Fibroblast of the aortic adventitia (primary cell): Measurements from ENCODE around the gene TNFRSF1A. TPM values are rescaled to one million over a fixed set of nuclear protein-coding genes. Genes with fewer than 3 reads are reported as not detected.

Experiments
- DNase-seq: peaks from one replicate; pipeline ENCODE4 v3.0.0-alpha.2; 2010; ENCODE audit warnings: low read depth
- H3K4me3 ChIP-seq: 2 replicates; pipeline ENCODE4 v1.5.1; 2011; ENCODE audit warnings: low read depth, mild to moderate bottlenecking, control low read depth, low read length, moderate library complexity
- CTCF ChIP-seq: IDR thresholded peaks from 2 replicates; pipeline ENCODE4 v1.5.1; 2011; ENCODE audit warnings: mild to moderate bottlenecking, low read length, control low read depth, inconsistent platforms; ENCODE audit not compliant: insufficient read depth
- total RNA-seq: library from RNA; depleted of rRNA; stranded (reverse); fragments of >200 nt; gene quantifications from 2 replicates; pipeline ENCODE4 v1.2.3, GENCODE V29; 2012; ENCODE audit warnings: low replicate concordance

TNFRSF1A gene
- total RNA-seq, 1 donor: 207 TPM

- peak overlapping the region; percentile 100 for H3K4me3 ChIP-seq
- TF ChIP-seq CTCF: no peak
- peak; percentile 100 for DNase-seq
Measured at GRCh38 chr12:6336079-6336888, 5.6 kb downstream of the TNFRSF1A start.

GRCh38 chr12:6335451-6336078 is 6.3 kb downstream of the TNFRSF1A start:
- TF ChIP-seq CTCF: peak; percentile 62
- peak; percentile 83 for DNase-seq

GRCh38 chr12:6334940-6335450 is 6.9 kb downstream of the TNFRSF1A start:
- no peak for TF ChIP-seq CTCF
- peak overlapping the region; percentile 63 for H3K4me3 ChIP-seq
- DNase-seq: peak; percentile 23

More at GRCh38 chr12:6335451-6336078, 6.3 kb downstream of the TNFRSF1A start:
- peak overlapping the region; percentile 63 for H3K4me3 ChIP-seq

- TF ChIP-seq CTCF: no peak
- no peak for DNase-seq
- no peak overlapping the region for H3K4me3 ChIP-seq
Measured at GRCh38 chr12:6334359-6334758, 7.5 kb downstream of the TNFRSF1A start.

- TF ChIP-seq CTCF: no peak
- H3K4me3 ChIP-seq: no peak overlapping the region
- peak; percentile 54 for DNase-seq
Measured at GRCh38 chr12:6333566-6333965, 8.3 kb downstream of the TNFRSF1A start.

- TF ChIP-seq CTCF: no peak
Measured at GRCh38 chr12:6333029-6333428, 8.8 kb downstream of the TNFRSF1A start.

More at GRCh38 chr12:6333029-6333428, 8.8 kb downstream of the TNFRSF1A start:
- no peak for DNase-seq
- H3K4me3 ChIP-seq: no peak overlapping the region
